HG03520 (cell line): ENCODE results near the gene ZSCAN18.

Experiments used
- ATAC-seq: cut with Tn5 transposase; IDR thresholded peaks from one replicate; pipeline ENCODE4 v1.9.1; 2021; ENCODE audit warnings: mild to moderate bottlenecking, moderate library complexity; ENCODE audit not compliant: unreplicated experiment

Gene ZSCAN18

GRCh38 chr19:58086825-58087710, 11.0 kb downstream of the ZSCAN18 start:
- no peak for ATAC-seq

GRCh38 chr19:58085348-58085875, 12.6 kb downstream of the ZSCAN18 start:
- no peak for ATAC-seq

GRCh38 chr19:58084596-58085347, 13.3 kb downstream of the ZSCAN18 start:
- ATAC-seq, result no peak

GRCh38 chr19:58083021-58083420, 15.0 kb downstream of the ZSCAN18 start:
- no peak for ATAC-seq

GRCh38 chr19:58079792-58080191, 18.2 kb downstream of the ZSCAN18 start:
- ATAC-seq, result no peak

- ATAC-seq, result no peak
Observed at GRCh38 chr19:58067240-58067912, 30.7 kb downstream of the ZSCAN18 start.

GRCh38 chr19:58063712-58064111, 34.3 kb downstream of the ZSCAN18 start:
- no peak for ATAC-seq

- no peak for ATAC-seq
Observed at GRCh38 chr19:58060231-58060630, 37.8 kb downstream of the ZSCAN18 start.

- ATAC-seq, result no peak
Observed at GRCh38 chr19:58059671-58060078, 38.4 kb downstream of the ZSCAN18 start.

- no peak for ATAC-seq
Observed at GRCh38 chr19:58059003-58059670, 38.9 kb downstream of the ZSCAN18 start, which contains the start of gene ZNF135. TSS of gene ZNF135 (plus strand) at chr19:58059282. CDS start at chr19:58060003, 721 bp downstream.

GRCh38 chr19:58058467-58058866, 39.6 kb downstream of the ZSCAN18 start:
- ATAC-seq, result no peak

- ATAC-seq, result no peak
Observed at GRCh38 chr19:58056861-58057260, 41.2 kb downstream of the ZSCAN18 start.

GRCh38 chr19:58056261-58056660, 41.8 kb downstream of the ZSCAN18 start:
- no peak for ATAC-seq

GRCh38 chr19:58054901-58055874, 42.8 kb downstream of the ZSCAN18 start:
- no peak for ATAC-seq

GRCh38 chr19:58053480-58054156, 44.4 kb downstream of the ZSCAN18 start:
- ATAC-seq, result no peak

GRCh38 chr19:58052256-58052655, 45.8 kb downstream of the ZSCAN18 start:
- ATAC-seq, result no peak

GRCh38 chr19:58047672-58048071, 50.4 kb downstream of the ZSCAN18 start:
- no peak for ATAC-seq

- ATAC-seq, result no peak
Observed at GRCh38 chr19:58046856-58047255, 51.2 kb downstream of the ZSCAN18 start.
